Endothelial cell of umbilical vein (primary cell): Measurements from ENCODE around the gene TPH2. TPM values are rescaled to one million over a fixed set of nuclear protein-coding genes. Genes with fewer than 3 reads are reported as not detected.

Experiments
- BruUV-seq: library from RNA; stranded (reverse); fragments of 400-500 nt; replicated peaks from 2 replicates; lab custom pipeline; 2021; lab: Mats Ljungman, UMichigan
- CTCF ChIA-PET: fragments of 300-600, 350-600 bp; sonication (Branson Sonifier 250); formaldehyde crosslinking; loops from one replicate; lab custom pipeline; 2021; ENCODE audit warnings: antibody characterized with exemption, inconsistent platforms; lab: Charles Lee
- POLR2A ChIA-PET: fragments of 300-600, 350-600 bp; sonication (Branson Sonifier 250); formaldehyde crosslinking; loops from one replicate; lab custom pipeline; 2021; ENCODE audit warnings: antibody characterized with exemption, inconsistent platforms; lab: Charles Lee
- DNase-seq: peaks from one replicate; pipeline ENCODE4 v3.0.0-alpha.2; 2011; ENCODE audit warnings: low read depth, low spot score
- FAIRE-seq: peaks from 2 replicates; lab custom pipeline; 2011; peaks lifted over from hg19 to GRCh38; lab: Jason Lieb, UNC
- H2AFZ ChIP-seq: 2 replicates; pipeline ENCODE4 v1.6.0; 2012; ENCODE audit warnings: low read depth, low read length, control low read depth, inconsistent platforms
- H3K27ac ChIP-seq: 2 replicates; pipeline ENCODE4 v1.5.1; 2011; ENCODE audit warnings: low read depth, mild to moderate bottlenecking, control low read depth, low read length, moderate library complexity; ENCODE audit not compliant: insufficient read depth
- H3K27me3 ChIP-seq, 2 experiments: 2 replicates each; pipeline versions ENCODE4 v1.6.0 to v1.6.1; 2011; ENCODE audit warnings: low read length in 2 of 2, mixed read lengths in 1 of 2; ENCODE audit not compliant: control insufficient read depth in 2 of 2, insufficient read depth in 2 of 2
- H3K36me3 ChIP-seq, 2 experiments: 2 replicates in 1 of 2; 3 replicates in 1 of 2; pipeline ENCODE4 v1.5.1; 2011; ENCODE audit warnings: low read length in 2 of 2, mild to moderate bottlenecking in 1 of 2, moderate library complexity in 1 of 2; ENCODE audit not compliant: control insufficient read depth in 2 of 2, insufficient read depth in 2 of 2; ENCODE audit errors: extremely low read depth in 1 of 2
- H3K4me1 ChIP-seq: 3 replicates; pipeline ENCODE4 v1.5.1; 2011; ENCODE audit warnings: mild to moderate bottlenecking, low read length; ENCODE audit not compliant: control insufficient read depth, insufficient read depth; ENCODE audit errors: extremely low read depth
- H3K4me2 ChIP-seq: 2 replicates; pipeline ENCODE4 v1.6.1; 2011; ENCODE audit warnings: low read length, control low read depth, mixed read lengths; ENCODE audit not compliant: insufficient read depth
- H3K4me3 ChIP-seq, 3 experiments: fragments of 200-600 bp in 1 of 3; sonication (generic), shearing (Covaris generic) in 1 of 3; replicated peaks in 1 of 3; 2 replicates each; pipeline ENCODE4 v1.5.1; 2011 to 2016; ENCODE audit warnings: control low read depth in 3 of 3, low read length in 3 of 3, mild to moderate bottlenecking in 2 of 3, inconsistent platforms in 1 of 3, low read depth in 1 of 3, moderate library complexity in 1 of 3; ENCODE audit not compliant: insufficient read depth in 1 of 3
- H3K79me2 ChIP-seq: 2 replicates; pipeline ENCODE4 v1.6.0; 2012; ENCODE audit warnings: low read length, inconsistent platforms; ENCODE audit not compliant: control insufficient read depth, insufficient read depth
- H3K9ac ChIP-seq: replicated peaks from 2 replicates; pipeline ENCODE3; 2011; ENCODE audit warnings: low read length, control low read depth; ENCODE audit not compliant: insufficient read depth; ENCODE audit errors: extremely low read depth
- H3K9me1 ChIP-seq: replicated peaks from 3 replicates; pipeline ENCODE4 v1.6.0; 2011; ENCODE audit warnings: mild to moderate bottlenecking, low read length; ENCODE audit not compliant: control insufficient read depth, insufficient read depth; ENCODE audit errors: extremely low read depth
- H3K9me3 ChIP-seq: replicated peaks from 2 replicates; pipeline ENCODE4 v1.5.1; 2012; ENCODE audit warnings: low read length, inconsistent platforms; ENCODE audit not compliant: control insufficient read depth, insufficient read depth
- H4K20me1 ChIP-seq: replicated peaks from 2 replicates; pipeline ENCODE3; 2011; ENCODE audit warnings: mild to moderate bottlenecking, low read length; ENCODE audit not compliant: control insufficient read depth, insufficient read depth; ENCODE audit errors: extremely low read depth
- CTCF ChIP-seq, 2 donors: IDR thresholded peaks; 1 replicate in 1 of 2; 2 replicates in 1 of 2; pipeline ENCODE4 v1.5.1; 2011; ENCODE audit warnings: low read length in 2 of 2, mild to moderate bottlenecking in 2 of 2, moderate library complexity in 2 of 2, control low read depth in 1 of 2, inconsistent platforms in 1 of 2, low read depth in 1 of 2; ENCODE audit not compliant: insufficient read depth in 1 of 2; ENCODE audit errors: extremely low read depth in 1 of 2
- EZH2 ChIP-seq: IDR thresholded peaks from 2 replicates; pipeline ENCODE4 v1.6.1; 2012; ENCODE audit warnings: borderline replicate concordance, low read depth, mild to moderate bottlenecking, moderate library complexity, low read length, inconsistent platforms; ENCODE audit not compliant: severe bottlenecking
- FOS ChIP-seq: IDR thresholded peaks from 2 replicates; pipeline ENCODE4 v1.6.1; 2011; ENCODE audit warnings: mild to moderate bottlenecking, low read length, moderate library complexity, borderline replicate concordance; ENCODE audit not compliant: insufficient read depth
- GATA2 ChIP-seq: IDR thresholded peaks from 2 replicates; pipeline ENCODE4 v1.7.0; 2011; ENCODE audit warnings: low read depth, mild to moderate bottlenecking, moderate library complexity, mixed read lengths, low read length; ENCODE audit not compliant: insufficient read length, insufficient read depth
- JUN ChIP-seq: IDR thresholded peaks from 2 replicates; pipeline ENCODE4 v1.6.1; 2011; ENCODE audit warnings: borderline replicate concordance, low read depth; ENCODE audit not compliant: insufficient read length, insufficient read depth
- MAX ChIP-seq: IDR thresholded peaks from 2 replicates; pipeline ENCODE4 v1.6.1; 2011; ENCODE audit not compliant: insufficient read depth, insufficient read length
- MYC ChIP-seq: IDR thresholded peaks from one replicate; pipeline ENCODE4 v1.6.1; 2011; ENCODE audit warnings: mild to moderate bottlenecking, low read depth, low read length
- POLR2A ChIP-seq: IDR thresholded peaks from 2 replicates; pipeline ENCODE4 v1.6.1; 2012; ENCODE audit warnings: low read depth, mild to moderate bottlenecking, control low read depth, low read length
- POLR2AphosphoS5 ChIP-seq: IDR thresholded peaks from 2 replicates; pipeline ENCODE4 v1.6.1; 2012; ENCODE audit warnings: low read depth, mild to moderate bottlenecking, control low read depth, low read length, moderate library complexity; ENCODE audit not compliant: insufficient read depth
- dilution Hi-C: fragments of 300-500 bp; cut with MboI; formaldehyde crosslinking; loops from one replicate; pipeline ENCODE4 v1.15.0; 2019; ENCODE audit warnings: low sequenced_read_pairs; ENCODE audit not compliant: extremely low pct_ligation_motif_present
- intact Hi-C: fragments of 100-400 bp; cut with micrococcal nuclease; formaldehyde crosslinking; loops from one replicate; pipeline ENCODE4 v1.10.0; 2022
- polyA plus RNA-seq, 4 experiments: library from polyadenylated mRNA; depleted of rRNA in 3 of 4; stranded (reverse) in 3 of 4; unstranded in 1 of 4; fragments of >200 nt; gene quantifications; 2 replicates each; pipeline versions ENCODE4 v1.2.1 to v1.2.3, GENCODE V29; 2011 to 2012; ENCODE audit warnings: missing spikeins in 1 of 4
- total RNA-seq: library from RNA; stranded (reverse); gene quantifications from 2 replicates; pipeline ENCODE4 v1.2.3, GENCODE V29; 2021

TPH2 gene
- total and polyA plus RNA-seq, 2 donors (not counting 3 experiments of a cell fraction or from before 2014, with no cell fraction given) = not detected

- H3K27ac ChIP-seq = no peak overlapping the region
- H3K4me2 ChIP-seq = no peak overlapping the region
- no TSS peak for BruUV-seq
- intact Hi-C loops (no loop called here), dilution Hi-C loops (no loop called here)
- no peaks in the 10 kb centered on the region for H4K20me1 ChIP-seq
- no peaks in the 10 kb centered on the region for H3K4me1 ChIP-seq
- no peaks in the 10 kb centered on the region for H3K36me3 ChIP-seq
- H3K4me3 ChIP-seq = no peak overlapping the region
- TF ChIP-seq GATA2 (no peak), EZH2 (no peak), FOS (no peak), MAX (no peak), POLR2AphosphoS5 (no peak), MYC (no peak), CTCF (IDR thresholded peaks at IDR 0.05; ENCODE audit: extremely low read depth in 1 of 2, insufficient read depth in 1 of 2, low read depth in 1 of 2, low read length in 2 of 2) (no peak), POLR2A (no peak), JUN (no peak)
- no peak for DNase-seq
- no peak overlapping the region for H2AFZ ChIP-seq
- POLR2A ChIA-PET = no interaction called here
- H3K27me3 ChIP-seq = no peaks in the 10 kb centered on the region
- H3K9me3 ChIP-seq = no peaks in the 10 kb centered on the region
- no peaks in the 10 kb centered on the region for H3K79me2 ChIP-seq
- CTCF ChIA-PET = interaction anchor here (0.8 to 1.0 kb wide), 2 partner anchors 9 to 16 kb away, joined by 3 read pairs; no protein-coding TSS in a partner anchor
- no peak overlapping the region for H3K9ac ChIP-seq
- FAIRE-seq = no peak
- H3K9me1 ChIP-seq = no peaks in the 10 kb centered on the region
Measured at GRCh38 chr12:72010356-72010755, 71.7 kb downstream of the TPH2 start.
